Measurements from ENCODE around the gene PLCD3. TPM values are rescaled to one million over a fixed set of nuclear protein-coding genes. Genes with fewer than 3 reads are reported as not detected.

PLCD3 gene
- total and polyA plus RNA-seq, 10 of the 15 experiments (the other 5 are each of a cell fraction or from before 2014, with no cell fraction given), result 0.02 to 1.6 (median 0.44) TPM

GRCh38 chr17:45091778-45092425, 40.4 kb downstream of the PLCD3 start:
- Histone ChIP-seq H3K4me2 (ENCODE audit: control insufficient read depth, insufficient read depth) (no peak overlapping the region), H3K9me3 (replicated peaks; ENCODE audit: control insufficient read depth, insufficient read depth, low read length) (no peaks in the 10 kb centered on the region), H3K27ac (ENCODE audit: control insufficient read depth, insufficient read depth) (no peak overlapping the region), H3K79me2 (ENCODE audit: control insufficient read depth, insufficient read depth, low read length) (no peaks in the 10 kb centered on the region), H4K20me1 (ENCODE audit: control insufficient read depth, insufficient read depth) (no peaks in the 10 kb centered on the region), H3K36me3 (ENCODE audit: control insufficient read depth in 2 of 2, insufficient read depth in 2 of 2, low read length in 1 of 2) (peaks cover 41 to 58% of the 10 kb centered on the region in 2 experiments), H3K4me1 (ENCODE audit: control insufficient read depth, insufficient read depth, low read length) (peaks cover 6% of the 10 kb centered on the region), H3K9ac (ENCODE audit: control insufficient read depth, insufficient read depth, low read length) (no peak overlapping the region), H2AFZ (ENCODE audit: control insufficient read depth, low read depth, low read length) (no peak overlapping the region), H3K4me3 (no peak overlapping the region), H3K27me3 (replicated peaks in 1 of 2; ENCODE audit: control insufficient read depth in 2 of 2, insufficient read depth in 2 of 2, low read length in 1 of 2) (no peaks in the 10 kb centered on the region)
- intact Hi-C loops (cut with micrococcal nuclease; ENCODE audit: unreplicated experiment) (no loop called here), in situ Hi-C loops (cut with MboI) (no loop called here)
- no peak for ATAC-seq
- no peak for DNase-seq (ENCODE audit: low read depth, low spot score)
- ChIA-PET POLR2A (no interaction called here), RAD21 (ENCODE audit: unreplicated experiment) (no interaction called here), SMC1A (ENCODE audit: uncharacterized antibody, unreplicated experiment) (no interaction called here), CTCF (interaction anchor here (1.5 kb wide), 1 partner anchor 43 kb away, joined by 3 read pairs; the partner anchor contains the start of gene ACBD4)
- TF ChIP-seq, protein P1, sequence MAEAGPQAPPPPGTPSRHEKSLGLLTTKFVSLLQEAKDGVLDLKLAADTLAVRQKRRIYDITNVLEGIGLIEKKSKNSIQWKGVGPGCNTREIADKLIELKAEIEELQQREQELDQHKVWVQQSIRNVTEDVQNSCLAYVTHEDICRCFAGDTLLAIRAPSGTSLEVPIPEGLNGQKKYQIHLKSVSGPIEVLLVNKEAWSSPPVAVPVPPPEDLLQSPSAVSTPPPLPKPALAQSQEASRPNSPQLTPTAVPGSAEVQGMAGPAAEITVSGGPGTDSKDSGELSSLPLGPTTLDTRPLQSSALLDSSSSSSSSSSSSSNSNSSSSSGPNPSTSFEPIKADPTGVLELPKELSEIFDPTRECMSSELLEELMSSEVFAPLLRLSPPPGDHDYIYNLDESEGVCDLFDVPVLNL (IDR thresholded peaks at IDR 0.05; ENCODE audit: low read depth, low read length), result no peak
- TF ChIP-seq CREB1 (IDR thresholded peaks at IDR 0.05; ENCODE audit: low read depth) (no peak), EGR1 (IDR thresholded peaks at IDR 0.05; ENCODE audit: borderline replicate concordance in 1 of 2, low read depth in 2 of 2, low read length in 2 of 2) (no peak), RELA (IDR thresholded peaks at IDR 0.05; ENCODE audit: borderline replicate concordance, partially characterized antibody) (no peak), SIX5 (IDR thresholded peaks at IDR 0.05; ENCODE audit: low read depth, low read length, severe bottlenecking) (no peak), ETV6 (conservative IDR thresholded peaks at IDR 0.05 in 1 of 2, IDR thresholded peaks at IDR 0.05 in 1 of 2; ENCODE audit: borderline replicate concordance in 1 of 2, low read depth in 1 of 2) (no peak), LARP7 (IDR thresholded peaks at IDR 0.05) (no peak), FOS (IDR thresholded peaks at IDR 0.05; ENCODE audit: borderline replicate concordance, extremely low read depth, insufficient read length) (no peak)
- TF ChIP-seq, protein P2, sequence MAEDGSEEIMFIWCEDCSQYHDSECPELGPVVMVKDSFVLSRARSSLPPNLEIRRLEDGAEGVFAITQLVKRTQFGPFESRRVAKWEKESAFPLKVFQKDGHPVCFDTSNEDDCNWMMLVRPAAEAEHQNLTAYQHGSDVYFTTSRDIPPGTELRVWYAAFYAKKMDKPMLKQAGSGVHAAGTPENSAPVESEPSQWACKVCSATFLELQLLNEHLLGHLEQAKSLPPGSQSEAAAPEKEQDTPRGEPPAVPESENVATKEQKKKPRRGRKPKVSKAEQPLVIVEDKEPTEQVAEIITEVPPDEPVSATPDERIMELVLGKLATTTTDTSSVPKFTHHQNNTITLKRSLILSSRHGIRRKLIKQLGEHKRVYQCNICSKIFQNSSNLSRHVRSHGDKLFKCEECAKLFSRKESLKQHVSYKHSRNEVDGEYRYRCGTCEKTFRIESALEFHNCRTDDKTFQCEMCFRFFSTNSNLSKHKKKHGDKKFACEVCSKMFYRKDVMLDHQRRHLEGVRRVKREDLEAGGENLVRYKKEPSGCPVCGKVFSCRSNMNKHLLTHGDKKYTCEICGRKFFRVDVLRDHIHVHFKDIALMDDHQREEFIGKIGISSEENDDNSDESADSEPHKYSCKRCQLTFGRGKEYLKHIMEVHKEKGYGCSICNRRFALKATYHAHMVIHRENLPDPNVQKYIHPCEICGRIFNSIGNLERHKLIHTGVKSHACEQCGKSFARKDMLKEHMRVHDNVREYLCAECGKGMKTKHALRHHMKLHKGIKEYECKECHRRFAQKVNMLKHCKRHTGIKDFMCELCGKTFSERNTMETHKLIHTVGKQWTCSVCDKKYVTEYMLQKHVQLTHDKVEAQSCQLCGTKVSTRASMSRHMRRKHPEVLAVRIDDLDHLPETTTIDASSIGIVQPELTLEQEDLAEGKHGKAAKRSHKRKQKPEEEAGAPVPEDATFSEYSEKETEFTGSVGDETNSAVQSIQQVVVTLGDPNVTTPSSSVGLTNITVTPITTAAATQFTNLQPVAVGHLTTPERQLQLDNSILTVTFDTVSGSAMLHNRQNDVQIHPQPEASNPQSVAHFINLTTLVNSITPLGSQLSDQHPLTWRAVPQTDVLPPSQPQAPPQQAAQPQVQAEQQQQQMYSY (CRISPR knock-in tag; IDR thresholded peaks at IDR 0.05), result no peak
- TF ChIP-seq, protein P3, sequence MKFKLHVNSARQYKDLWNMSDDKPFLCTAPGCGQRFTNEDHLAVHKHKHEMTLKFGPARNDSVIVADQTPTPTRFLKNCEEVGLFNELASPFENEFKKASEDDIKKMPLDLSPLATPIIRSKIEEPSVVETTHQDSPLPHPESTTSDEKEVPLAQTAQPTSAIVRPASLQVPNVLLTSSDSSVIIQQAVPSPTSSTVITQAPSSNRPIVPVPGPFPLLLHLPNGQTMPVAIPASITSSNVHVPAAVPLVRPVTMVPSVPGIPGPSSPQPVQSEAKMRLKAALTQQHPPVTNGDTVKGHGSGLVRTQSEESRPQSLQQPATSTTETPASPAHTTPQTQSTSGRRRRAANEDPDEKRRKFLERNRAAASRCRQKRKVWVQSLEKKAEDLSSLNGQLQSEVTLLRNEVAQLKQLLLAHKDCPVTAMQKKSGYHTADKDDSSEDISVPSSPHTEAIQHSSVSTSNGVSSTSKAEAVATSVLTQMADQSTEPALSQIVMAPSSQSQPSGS (IDR thresholded peaks at IDR 0.05; ENCODE audit: low read length), result no peak
- no TSS peak for BruUV-seq (replicated peaks)
- WGBS (ENCODE audit: insufficient coverage, insufficient replicate concordance, low lambda C conversion rate, missing lambda C conversion rate), result 98% methylated on average over 11 of the region's 11 CpGs
- FAIRE-seq, result no peak
